ENCODE measurements around the gene COG3.
"Not testable (repeated sequence)": the region's sequence is repeated elsewhere in the genome, so short reads cannot be mapped to it uniquely, and the experiment has no call there.

The COG3 gene, protein sequence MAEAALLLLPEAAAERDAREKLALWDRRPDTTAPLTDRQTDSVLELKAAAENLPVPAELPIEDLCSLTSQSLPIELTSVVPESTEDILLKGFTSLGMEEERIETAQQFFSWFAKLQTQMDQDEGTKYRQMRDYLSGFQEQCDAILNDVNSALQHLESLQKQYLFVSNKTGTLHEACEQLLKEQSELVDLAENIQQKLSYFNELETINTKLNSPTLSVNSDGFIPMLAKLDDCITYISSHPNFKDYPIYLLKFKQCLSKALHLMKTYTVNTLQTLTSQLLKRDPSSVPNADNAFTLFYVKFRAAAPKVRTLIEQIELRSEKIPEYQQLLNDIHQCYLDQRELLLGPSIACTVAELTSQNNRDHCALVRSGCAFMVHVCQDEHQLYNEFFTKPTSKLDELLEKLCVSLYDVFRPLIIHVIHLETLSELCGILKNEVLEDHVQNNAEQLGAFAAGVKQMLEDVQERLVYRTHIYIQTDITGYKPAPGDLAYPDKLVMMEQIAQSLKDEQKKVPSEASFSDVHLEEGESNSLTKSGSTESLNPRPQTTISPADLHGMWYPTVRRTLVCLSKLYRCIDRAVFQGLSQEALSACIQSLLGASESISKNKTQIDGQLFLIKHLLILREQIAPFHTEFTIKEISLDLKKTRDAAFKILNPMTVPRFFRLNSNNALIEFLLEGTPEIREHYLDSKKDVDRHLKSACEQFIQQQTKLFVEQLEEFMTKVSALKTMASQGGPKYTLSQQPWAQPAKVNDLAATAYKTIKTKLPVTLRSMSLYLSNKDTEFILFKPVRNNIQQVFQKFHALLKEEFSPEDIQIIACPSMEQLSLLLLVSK

DNA sequence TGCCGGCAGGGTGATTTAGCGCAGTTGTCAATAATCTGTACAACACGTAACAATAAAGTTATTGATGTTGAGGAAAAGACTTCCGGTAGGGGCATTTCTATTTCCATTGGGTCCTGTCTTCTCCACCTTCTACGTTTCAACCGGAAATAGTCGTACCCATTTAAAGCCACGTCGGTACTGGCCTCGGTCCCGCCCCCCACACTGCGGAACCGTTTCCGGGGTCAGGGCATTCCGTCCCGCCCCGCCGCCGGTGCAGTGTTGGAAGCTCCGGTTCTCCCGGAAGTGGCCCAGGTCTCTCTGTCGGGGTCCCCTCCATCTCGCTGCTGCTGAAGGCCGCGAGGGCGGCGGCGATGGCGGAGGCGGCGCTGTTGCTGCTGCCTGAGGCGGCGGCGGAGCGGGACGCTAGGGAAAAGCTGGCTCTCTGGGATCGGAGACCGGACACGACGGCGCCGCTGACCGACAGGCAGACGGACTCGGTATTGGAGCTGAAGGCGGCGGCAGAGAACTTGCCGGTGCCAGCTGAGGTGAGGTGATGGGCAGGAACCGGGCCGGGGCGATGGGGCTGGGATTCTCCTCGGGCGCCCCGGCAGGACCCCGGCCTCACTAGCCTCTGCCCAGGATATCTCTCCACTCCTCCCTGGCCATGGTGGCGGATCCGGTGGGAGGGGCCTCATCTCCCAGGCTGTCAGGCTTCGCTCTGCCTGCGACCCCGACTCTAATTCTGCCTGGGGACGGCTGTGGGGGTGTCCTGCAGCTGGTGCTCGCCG, at the start of gene COG3:
COG3 (plus strand) TSS at position 253 of the 767 bp plus-strand sequence; CDS start at position 351, 98 bp downstream.
- peak; percentile 91 to 92 for DNase-seq (ENCODE audit: low read depth in 2 of 2)

DNA sequence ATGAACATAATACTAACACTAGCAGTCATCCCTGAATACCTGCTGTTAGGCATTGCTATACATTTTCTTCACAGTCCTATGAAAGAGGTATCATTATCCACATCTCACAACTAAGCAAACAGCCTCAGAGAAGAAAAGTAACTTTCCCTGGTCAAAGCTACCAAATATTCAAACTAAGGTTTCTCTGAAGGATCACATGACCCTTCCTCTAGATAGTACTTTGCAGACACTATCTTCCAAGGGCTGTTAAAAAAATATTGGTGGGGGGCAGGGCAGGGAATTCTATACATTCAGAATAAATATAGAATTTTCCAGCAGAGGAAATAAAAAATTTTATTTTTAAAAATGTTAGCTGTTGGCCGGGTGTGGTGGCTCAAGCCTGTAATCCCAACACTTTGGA, 49.6 kb upstream of the COG3 start:
- DNase-seq (ENCODE audit: low read depth in 2 of 2) = no peak

DNA sequence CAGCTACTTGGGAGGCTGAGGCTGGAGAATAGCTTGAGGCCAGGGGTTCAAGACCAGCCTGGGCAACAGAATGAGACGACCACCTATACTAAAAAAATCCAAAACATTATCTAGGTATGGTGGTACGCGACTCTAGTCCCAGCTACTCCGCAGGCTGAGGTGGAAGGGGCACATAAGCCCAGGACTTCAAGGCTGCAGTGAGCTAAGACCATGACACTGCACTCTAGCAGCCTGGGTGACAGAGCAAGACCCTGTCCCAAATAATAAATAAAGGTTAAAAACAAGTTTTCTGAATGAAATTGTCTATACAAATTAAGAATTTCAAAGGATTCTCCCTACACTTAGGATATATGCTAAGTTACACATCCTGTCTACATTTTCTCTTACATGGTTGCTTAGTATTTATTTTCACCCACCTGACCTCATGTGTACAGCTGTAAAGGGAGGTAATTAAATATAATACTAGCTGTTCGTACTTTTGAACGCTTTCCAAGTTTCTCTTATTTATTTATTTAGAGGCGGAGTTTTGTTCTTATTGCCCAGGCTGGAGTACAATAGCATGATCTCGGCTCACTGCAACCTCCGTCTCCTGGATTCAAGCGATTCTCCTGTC, 48.1 kb upstream of the COG3 start:
- DNase-seq (ENCODE audit: low read depth in 2 of 2) = no peak

DNA sequence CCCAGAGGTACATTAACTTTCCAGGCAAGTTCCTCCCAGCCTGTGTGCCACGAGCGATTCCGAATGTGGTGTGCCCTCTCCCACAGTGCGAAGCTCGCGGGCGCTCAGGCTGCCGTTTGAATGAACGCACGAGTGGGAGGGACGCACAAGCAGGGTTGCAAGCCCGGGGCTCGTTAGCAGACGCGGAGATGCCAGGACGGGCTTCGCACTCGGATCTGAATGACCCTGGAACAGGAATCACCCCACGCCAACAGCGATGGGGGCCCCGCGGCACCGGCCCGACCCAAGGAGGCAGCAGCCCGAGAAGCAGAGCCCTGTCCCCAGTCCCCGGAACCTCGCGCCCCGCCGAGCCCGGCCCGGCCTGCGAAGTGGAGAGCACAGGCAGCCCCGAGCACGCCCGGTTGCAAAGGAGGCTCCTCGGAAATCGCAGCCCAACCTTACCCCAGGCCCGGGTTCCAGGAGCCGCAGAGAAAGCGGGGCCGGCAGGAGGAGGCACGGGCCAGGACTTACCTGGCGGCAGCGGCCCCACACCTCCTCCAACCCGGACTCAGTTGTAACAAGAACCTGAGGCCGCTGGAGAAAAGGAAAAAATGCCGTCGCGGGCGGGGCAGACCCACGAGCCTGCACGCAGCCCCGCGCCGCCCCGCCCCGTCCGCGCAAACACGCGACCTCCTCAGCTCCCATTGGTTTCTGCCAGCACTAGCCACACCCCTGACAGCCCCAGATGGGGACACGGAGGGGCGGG, 46.8 kb upstream of the COG3 start, which contains the start of gene SLC25A30:
SLC25A30 (minus strand) TSS at position 584 of the 745 bp plus-strand sequence. CDS start 6,948 bp downstream, outside the sequence.
- peak; percentile 88 to 89 for DNase-seq (ENCODE audit: low read depth in 2 of 2)

DNA sequence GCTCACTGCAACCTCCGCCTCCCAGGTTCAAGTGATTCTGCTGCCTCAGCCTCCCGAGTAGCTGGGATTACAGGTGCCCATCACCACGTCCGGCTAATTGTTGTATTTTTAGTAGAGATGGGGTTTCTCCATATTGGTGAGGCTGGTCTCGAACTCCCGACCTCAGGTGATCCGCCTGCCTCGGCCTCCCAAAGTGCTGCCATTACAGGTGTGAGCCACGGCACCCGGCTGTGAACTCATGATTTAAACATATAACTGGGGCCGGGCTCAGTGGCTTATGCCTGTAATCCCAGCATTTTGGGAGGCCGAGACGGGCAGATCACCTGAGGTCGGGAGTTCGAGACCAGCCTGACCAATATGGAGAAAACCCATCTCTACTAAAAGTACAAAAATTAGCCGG, 45.4 kb upstream of the COG3 start:
- not testable (repeated sequence) for DNase-seq (ENCODE audit: low read depth in 2 of 2)

DNA sequence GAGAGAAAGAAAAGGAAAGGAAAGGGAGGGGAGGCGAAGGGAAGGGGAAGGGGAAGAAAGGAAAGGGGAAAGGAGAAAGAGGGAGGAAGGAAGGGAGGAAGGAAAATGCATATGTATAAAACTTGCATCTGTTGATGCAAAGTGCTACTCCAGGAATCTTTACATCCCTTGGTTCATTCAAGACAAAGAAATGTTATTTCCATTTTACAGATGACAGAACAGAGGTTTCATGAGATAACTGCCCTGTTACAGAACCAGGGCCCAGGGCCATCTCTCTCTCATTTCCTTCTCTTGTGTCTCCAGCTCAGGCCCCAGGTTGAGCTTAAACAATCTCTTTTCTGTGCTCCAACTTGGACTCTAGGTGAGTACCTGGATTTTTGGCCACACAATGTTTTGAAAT, 44.8 kb upstream of the COG3 start:
- DNase-seq (ENCODE audit: low read depth in 2 of 2) = no peak

DNA sequence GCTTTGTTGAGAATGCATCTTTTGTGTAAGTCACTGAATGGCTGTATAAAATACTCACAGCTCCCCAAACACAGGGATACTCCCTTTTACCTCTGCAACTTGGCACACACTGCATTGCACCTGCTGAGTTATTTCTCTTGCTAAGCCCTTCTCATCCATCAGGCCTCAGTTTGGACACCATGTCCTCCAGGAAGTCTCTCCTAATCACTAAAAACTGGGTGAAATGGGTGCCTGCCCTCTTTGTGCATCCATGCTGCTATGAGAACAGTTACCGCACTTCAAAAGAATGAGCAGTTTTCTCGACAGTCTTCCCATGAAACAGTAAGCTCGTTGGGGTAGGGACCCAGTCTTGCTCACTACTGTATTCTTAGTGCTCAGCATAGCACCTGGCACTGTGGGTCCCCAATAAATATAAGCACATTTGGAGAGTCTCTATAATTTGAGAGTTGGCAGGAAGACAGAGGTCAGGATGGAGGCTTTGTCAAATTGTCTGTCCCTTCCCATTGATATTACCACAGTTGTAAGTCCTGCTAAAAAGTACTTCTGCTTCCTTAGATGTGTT, 41.9 kb upstream of the COG3 start:
- DNase-seq (ENCODE audit: low read depth in 2 of 2) = no peak

DNA sequence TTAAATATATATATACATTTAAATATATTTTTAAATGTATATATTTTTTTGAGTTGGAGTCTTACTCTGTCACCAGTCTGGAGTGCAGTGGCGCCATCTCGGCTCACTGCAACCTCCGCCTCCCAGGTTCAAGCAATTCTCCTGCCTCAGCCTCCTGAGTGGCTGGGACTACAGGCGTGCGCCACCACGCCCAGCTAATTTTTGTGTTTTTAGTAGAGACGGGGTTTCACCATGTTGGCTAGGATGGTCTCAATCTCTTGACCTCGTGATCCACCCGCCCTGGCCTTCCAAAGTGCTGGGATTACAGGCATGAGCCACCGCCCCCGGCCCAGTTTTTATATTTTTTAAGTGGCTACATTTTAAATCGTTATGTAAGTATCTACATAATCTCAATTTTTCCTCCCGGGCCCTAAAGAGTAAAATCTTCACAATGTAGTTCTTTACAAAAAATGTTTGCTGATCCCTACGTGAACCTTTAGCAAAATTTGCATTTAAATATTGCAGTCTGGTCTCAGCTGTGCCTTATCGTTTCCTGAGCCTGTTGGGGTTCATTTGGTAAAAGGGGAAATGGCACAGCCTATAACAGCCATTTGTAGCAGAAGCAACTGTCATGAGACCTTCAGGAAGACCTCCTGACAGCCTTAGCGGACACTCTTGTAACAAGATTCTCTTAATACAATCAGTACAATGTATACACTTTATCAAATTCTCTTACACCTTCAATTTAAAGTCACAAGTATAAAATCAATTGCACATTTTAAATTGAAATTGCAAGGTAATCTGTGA, 38.5 kb upstream of the COG3 start:
- DNase-seq (ENCODE audit: low read depth in 2 of 2) = not testable (repeated sequence)

DNA sequence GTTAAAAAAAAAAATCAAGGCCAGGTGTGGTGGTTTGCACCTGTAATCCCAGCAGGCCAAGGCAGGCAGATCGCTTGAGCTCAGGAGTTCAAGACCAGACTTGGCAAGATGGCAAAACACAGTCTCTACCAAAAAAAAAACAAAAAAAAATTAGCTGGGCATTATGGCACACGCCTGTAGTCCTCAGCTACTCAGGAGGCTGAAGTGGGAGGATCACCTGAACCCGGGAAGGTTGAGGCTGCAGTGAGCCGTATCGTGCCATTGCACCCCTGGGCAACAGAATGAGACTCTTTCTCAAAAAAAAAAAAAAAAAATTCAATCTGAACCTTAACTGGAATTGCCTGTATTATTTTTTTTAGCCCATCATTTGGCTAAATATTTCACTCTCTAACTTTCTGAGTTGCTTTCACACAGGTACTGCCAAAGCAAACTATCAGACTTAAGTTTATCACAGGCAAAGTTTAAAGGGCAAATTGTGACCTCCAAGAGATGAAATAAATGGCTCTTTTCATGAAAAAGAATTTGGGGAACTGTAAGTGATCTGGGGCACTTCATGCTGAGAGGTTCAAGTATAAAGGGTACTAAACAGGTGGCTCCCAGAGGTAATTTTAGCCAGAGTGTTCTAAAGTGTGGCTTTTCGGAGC, 31.9 kb upstream of the COG3 start:
- DNase-seq (ENCODE audit: low read depth in 2 of 2) = no peak

DNA sequence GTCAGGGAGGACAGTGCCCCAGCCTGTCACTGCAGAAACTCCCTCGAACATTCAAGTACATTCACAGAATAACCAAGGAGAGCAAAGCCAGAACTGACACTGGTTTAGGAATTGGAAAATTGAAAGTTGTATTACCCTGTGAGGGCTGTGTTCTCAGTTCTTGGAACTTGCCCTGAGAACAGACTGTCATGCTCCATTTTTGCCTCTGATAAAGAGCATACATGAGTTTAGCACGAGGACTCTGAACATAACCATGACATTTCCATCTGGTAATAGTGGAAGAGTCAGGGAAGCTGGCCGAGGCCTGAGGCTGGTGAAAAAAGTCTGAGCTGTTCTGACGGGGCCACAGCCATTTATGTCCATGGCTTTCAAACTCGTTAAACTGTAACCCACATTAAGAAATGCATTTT, 31.4 kb upstream of the COG3 start:
- DNase-seq (ENCODE audit: low read depth in 2 of 2) = no peak

DNA sequence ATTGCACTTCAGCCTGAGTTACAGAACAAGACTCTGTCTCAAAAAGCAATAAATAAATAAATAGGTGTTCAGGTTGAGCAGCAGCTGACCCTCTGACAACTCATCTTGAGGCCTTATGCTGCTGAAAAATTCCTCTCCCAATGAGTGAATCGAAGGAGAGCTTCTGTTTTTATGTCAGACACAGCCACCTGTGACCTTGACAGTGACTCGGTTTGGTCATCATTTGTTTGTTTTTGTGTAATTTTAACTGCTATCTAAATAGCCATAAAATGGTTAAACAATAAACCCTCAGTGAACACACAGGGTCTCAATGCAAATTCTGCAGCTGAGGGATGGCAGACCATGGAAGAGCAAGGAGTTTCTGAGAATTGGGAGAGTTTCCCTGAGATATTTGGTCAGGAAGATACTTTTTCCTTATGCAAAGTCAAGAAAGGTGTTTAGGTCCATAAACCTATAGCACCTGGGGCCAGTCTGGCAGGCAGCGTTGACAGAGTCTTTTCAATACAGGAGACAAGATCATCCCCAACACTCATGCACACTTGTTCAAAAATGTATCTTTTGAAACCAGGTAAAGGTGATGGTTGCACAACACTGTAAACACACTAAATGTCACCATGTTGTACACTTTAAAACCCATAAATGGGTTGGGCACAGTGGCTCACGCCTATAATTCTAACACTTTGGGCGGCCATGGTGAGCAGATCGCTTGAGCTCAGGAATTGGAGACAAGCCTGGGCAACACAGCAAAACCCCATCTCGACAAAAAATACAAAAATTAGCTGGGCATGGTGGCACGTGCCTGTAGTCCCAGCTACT, 30.0 kb upstream of the COG3 start:
- DNase-seq (ENCODE audit: low read depth in 2 of 2) = no peak

DNA sequence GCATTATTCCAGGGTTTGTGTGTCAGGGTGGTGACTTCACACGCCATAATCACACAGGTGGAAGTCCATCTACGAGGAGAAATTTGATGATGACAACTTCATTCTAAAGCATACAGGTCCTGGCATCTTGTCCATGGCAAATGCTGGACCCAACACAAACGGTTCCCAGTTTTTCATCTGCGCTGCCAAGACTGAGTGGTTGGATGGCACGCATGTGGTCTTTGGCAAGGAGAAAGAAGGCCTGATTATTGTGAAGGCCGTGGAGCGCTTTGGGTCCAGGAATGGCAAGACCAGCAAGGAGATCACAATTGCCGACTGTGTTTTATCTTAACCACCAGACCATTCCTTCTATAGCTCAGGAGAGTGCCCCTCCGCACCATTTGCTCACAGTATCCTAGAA, 28.4 kb upstream of the COG3 start:
- DNase-seq (ENCODE audit: low read depth in 2 of 2) = no peak

DNA sequence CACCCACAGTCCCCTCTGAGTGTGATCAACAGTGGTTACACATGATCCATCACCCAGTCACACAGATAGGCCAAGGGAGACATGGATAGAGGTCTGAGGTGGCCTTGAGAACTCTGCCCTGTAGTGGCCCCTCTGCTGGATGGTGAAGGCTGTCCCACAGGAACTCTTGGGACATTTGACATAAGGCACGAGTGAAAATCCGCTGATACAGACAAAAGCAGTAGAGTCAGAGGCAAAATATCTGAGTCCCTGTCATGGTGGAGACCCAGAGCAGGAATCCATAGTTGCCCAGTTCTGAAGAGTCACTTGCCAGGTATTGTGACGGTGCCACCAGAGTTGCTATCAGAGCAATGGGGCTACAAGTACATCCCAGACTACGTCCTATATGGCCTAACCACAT, 27.8 kb upstream of the COG3 start:
- no peak for DNase-seq (ENCODE audit: low read depth in 2 of 2)

DNA sequence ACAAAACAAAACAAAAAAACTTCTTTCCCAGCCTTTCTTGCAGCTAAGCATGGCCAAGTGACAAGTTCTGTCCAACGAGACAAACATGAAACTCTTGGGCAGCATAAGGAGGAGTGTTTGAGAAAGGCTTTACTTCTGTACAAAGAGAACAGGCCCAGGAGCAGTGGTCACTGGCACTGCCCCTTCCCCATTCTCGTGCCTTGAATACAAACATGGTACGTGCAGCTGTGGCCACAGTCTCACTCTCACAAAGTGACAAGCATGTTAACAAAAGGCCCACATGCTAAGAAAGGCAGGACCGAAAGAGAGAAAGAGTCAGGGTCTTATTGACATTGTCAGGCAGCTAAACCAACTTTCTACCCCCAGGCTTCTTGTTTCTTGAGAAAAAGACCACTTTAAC, 26.8 kb upstream of the COG3 start:
- DNase-seq (ENCODE audit: low read depth in 2 of 2) = no peak

DNA sequence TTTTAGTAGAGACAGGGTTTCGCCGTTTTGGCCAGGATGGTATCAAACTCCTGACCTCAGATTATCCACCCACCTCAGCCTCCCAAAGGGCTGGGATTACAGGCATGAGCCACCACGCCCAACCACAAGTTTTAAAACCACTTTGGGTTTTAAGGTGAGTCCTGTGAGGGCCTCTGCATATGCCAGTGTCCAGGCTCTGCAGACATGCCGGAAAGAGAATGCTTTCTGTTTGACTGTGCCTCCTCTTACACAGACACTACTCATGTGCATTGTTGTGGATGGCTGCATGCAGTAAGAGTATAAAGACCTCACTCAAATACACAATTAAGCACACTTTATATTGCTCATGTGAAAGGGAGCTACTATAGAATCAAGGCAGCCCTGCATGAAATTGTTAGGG, 25.7 kb upstream of the COG3 start:
- no peak for DNase-seq (ENCODE audit: low read depth in 2 of 2)

DNA sequence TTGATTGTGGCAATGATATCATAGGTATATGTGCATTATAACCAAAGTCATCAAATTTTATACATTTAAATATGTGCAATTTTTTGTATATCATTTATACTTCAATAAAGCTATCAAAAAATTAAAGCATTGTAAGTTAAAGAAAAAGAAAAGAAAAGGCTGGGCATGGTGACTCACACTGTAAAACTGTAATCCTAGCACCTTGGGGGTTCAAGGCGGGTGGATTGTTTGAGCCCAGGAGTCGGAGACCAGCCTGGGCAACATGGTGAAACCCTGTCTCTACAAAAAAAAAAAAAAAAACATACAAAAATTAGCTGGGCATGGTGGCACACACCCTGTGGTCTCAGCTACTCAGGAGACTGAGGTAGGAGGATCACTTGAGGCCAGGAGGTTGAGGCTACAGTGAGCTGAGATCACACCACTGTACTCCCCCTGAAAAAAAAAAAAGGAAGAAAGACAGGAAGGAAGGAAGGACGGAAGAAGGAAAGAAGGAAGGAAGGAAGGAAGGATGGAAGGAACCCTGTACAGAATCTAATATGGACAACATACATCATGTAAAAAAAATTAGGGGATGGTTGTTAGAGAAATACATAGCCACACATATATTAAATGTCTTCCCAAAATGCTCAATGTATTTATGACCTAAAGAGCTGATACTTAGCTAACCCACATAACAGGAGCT, 24.8 kb upstream of the COG3 start:
- DNase-seq (ENCODE audit: low read depth in 2 of 2) = no peak

DNA sequence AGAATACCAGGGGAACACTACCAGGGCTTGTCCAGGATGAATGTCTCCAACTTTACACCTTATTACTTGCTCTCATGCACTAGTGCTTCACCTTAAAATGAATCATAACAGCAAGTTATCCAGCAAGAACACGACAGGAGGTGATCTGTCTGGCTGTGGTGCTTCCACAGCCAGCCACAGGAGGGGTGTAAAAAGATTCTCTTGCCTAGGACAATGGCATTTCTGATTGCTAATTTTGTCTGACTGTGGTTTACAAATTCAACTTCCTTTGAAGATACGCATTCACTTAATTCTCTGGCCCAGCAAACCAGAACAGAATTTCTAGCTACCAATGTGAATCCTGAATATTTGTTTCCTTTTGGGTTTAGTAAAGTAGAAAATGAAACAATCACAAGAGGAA, 23.1 kb upstream of the COG3 start:
- no peak for DNase-seq (ENCODE audit: low read depth in 2 of 2)

DNA sequence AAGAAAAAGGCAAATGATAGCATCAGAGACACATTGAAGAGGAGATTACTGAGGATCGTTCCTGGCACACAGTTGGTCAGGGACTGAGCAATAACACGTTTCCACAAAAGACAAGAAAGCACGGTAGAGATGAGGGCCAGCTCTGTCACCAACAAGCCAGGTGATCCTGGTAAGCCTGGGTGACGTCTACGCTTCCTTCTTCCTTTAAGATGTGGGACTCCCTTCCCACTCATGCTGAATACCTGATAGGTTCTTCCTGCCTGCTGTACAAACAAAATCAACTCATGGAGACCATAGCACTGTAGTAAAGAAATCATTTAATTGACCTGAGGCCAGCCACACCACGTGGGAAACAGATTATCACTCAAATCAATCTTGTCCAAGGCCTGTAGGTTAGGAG, 19.7 kb upstream of the COG3 start:
- no peak for DNase-seq (ENCODE audit: low read depth in 2 of 2)

Measured in activated CD4-positive, alpha-beta T cell treated with anti-CD3 and anti-CD28 coated beads for 24 hours (primary cell).